ENCODE measurements around the gene TRDN. TPM values are rescaled to one million over a fixed set of nuclear protein-coding genes. Genes with fewer than 3 reads are reported as not detected.

TRDN gene
- total and polyA plus RNA-seq, 4 donors, result 0.04 to 0.11 (median 0.05) TPM; not detected in 1

- H3K9me3 ChIP-seq (ENCODE audit: control insufficient read depth in 4 of 4, insufficient read depth in 3 of 4, low read length in 3 of 4), result no peaks in the 10 kb centered on the region
- no peak overlapping the region for H3K9ac ChIP-seq (ENCODE audit: insufficient read depth in 1 of 2, low read length in 2 of 2)
- no peak for ATAC-seq (ENCODE audit: insufficient read depth, low FRiP score)
- WGBS, 2 donors, result 93 to 94% methylated on average over 8 of the region's 8 CpGs
- peaks cover 0 to 3% (median 0%) of the 10 kb centered on the region in 5 donors for H3K4me1 ChIP-seq (ENCODE audit: control insufficient read depth in 5 of 5, insufficient read depth in 5 of 5, low read length in 5 of 5)
- no peak for DNase-seq
- H3K4me3 ChIP-seq, result no peak overlapping the region
- H3K27me3 ChIP-seq (ENCODE audit: control insufficient read depth in 3 of 3, insufficient read depth in 3 of 3, low read length in 2 of 3), result no peaks in the 10 kb centered on the region
- no peak for TF ChIP-seq CTCF (IDR thresholded peaks at IDR 0.05; ENCODE audit: control extremely low read depth, extremely low read depth)
- H3K36me3 ChIP-seq (ENCODE audit: control insufficient read depth in 4 of 4, insufficient read depth in 4 of 4, low read length in 4 of 4), result no peaks in the 10 kb centered on the region
- no peak overlapping the region for H3K27ac ChIP-seq (ENCODE audit: low read depth in 1 of 2, low read length in 1 of 2)
Measured at GRCh38 chr6:123295672-123296071, 341.1 kb downstream of the TRDN start.

GRCh38 chr6:123295181-123295580, 341.6 kb downstream of the TRDN start:
- H3K9me3 ChIP-seq (ENCODE audit: control insufficient read depth in 4 of 4, insufficient read depth in 3 of 4, low read length in 3 of 4), result no peaks in the 10 kb centered on the region
- H3K27ac ChIP-seq (ENCODE audit: low read depth in 1 of 2, low read length in 1 of 2), result no peak overlapping the region
- peaks cover 0 to 3% (median 0%) of the 10 kb centered on the region in 5 donors for H3K4me1 ChIP-seq (ENCODE audit: control insufficient read depth in 5 of 5, insufficient read depth in 5 of 5, low read length in 5 of 5)
- no peaks in the 10 kb centered on the region for H3K27me3 ChIP-seq (ENCODE audit: control insufficient read depth in 3 of 3, insufficient read depth in 3 of 3, low read length in 2 of 3)
- no peaks in the 10 kb centered on the region for H3K36me3 ChIP-seq (ENCODE audit: control insufficient read depth in 4 of 4, insufficient read depth in 4 of 4, low read length in 4 of 4)
- DNase-seq (no peak), ATAC-seq (ENCODE audit: insufficient read depth, low FRiP score) (no peak)
- no peak for TF ChIP-seq CTCF (IDR thresholded peaks at IDR 0.05; ENCODE audit: control extremely low read depth, extremely low read depth)
- WGBS, 2 donors, result 95 to 100% methylated on average over 1 of the region's 1 CpG
- no peak overlapping the region for H3K4me3 ChIP-seq
- no peak overlapping the region for H3K9ac ChIP-seq (ENCODE audit: insufficient read depth in 1 of 2, low read length in 2 of 2)

GRCh38 chr6:123288649-123289048, 348.1 kb downstream of the TRDN start:
- H3K4me3 ChIP-seq, result no peak overlapping the region

More at GRCh38 chr6:123288649-123289048, 348.1 kb downstream of the TRDN start:
- H3K27ac ChIP-seq (ENCODE audit: low read depth in 1 of 2, low read length in 1 of 2), result no peak overlapping the region
- no peak for TF ChIP-seq CTCF (IDR thresholded peaks at IDR 0.05; ENCODE audit: control extremely low read depth, extremely low read depth)
- H3K4me1 ChIP-seq (ENCODE audit: control insufficient read depth in 5 of 5, insufficient read depth in 5 of 5, low read length in 5 of 5), result no peaks in the 10 kb centered on the region
- ATAC-seq (ENCODE audit: insufficient read depth, low FRiP score) (no peak), DNase-seq (no peak)
- no peaks in the 10 kb centered on the region for H3K9me3 ChIP-seq (ENCODE audit: control insufficient read depth in 4 of 4, insufficient read depth in 3 of 4, low read length in 3 of 4)
- 42 to 69% methylated on average over 1 of the region's 1 CpG for WGBS, 2 donors
- H3K27me3 ChIP-seq (ENCODE audit: control insufficient read depth in 3 of 3, insufficient read depth in 3 of 3, low read length in 2 of 3), result no peaks in the 10 kb centered on the region
- no peaks in the 10 kb centered on the region for H3K36me3 ChIP-seq (ENCODE audit: control insufficient read depth in 4 of 4, insufficient read depth in 4 of 4, low read length in 4 of 4)
- H3K9ac ChIP-seq (ENCODE audit: insufficient read depth in 1 of 2, low read length in 2 of 2), result no peak overlapping the region

All from lung (tissue), 12 donors.